Neutrophil (primary cell): ENCODE measurements around the gene REV1.

Experiments
- H3K27ac ChIP-seq: fragments of 200-600 bp; sonication (generic); 2 replicates; pipeline ENCODE4 v1.5.1; 2016; ENCODE audit warnings: mild to moderate bottlenecking, moderate library complexity
- H3K27me3 ChIP-seq: fragments of 200-600 bp; sonication (generic); 2 replicates; pipeline ENCODE4 v1.6.0; 2016; ENCODE audit warnings: mild to moderate bottlenecking
- H3K36me3 ChIP-seq: fragments of 200-600 bp; sonication (generic); 2 replicates; pipeline ENCODE4 v1.5.1; 2017
- H3K4me1 ChIP-seq, 2 experiments: fragments of 200-600 bp in 1 of 2; sonication (generic) in 1 of 2; 1 replicate in 1 of 2; 2 replicates in 1 of 2; pipeline versions ENCODE4 v1.5.1 to v1.6.1; 2013 to 2016; ENCODE audit warnings: low read depth in 1 of 2, low read length in 1 of 2, mild to moderate bottlenecking in 1 of 2, moderate library complexity in 1 of 2; ENCODE audit not compliant: control insufficient read depth in 1 of 2, insufficient read depth in 1 of 2
- H3K4me3 ChIP-seq, 2 experiments: fragments of 200-600 bp in 1 of 2; sonication (generic) in 1 of 2; 1 replicate in 1 of 2; 2 replicates in 1 of 2; pipeline ENCODE4 v1.5.1; 2013 to 2016; ENCODE audit warnings: low read depth in 1 of 2, low read length in 1 of 2, mild to moderate bottlenecking in 1 of 2, moderate library complexity in 1 of 2
- H3K9me3 ChIP-seq: fragments of 200-600 bp; sonication (generic); 2 replicates; pipeline ENCODE4 v1.5.1; 2016
- TF ChIP-seq, protein P1 (sequence below): fragments of 200-600 bp; sonication (generic); IDR thresholded peaks from 2 replicates; pipeline ENCODE4 v1.5.1; 2016; ENCODE audit warnings: antibody characterized with exemption

The REV1 gene

DNA sequence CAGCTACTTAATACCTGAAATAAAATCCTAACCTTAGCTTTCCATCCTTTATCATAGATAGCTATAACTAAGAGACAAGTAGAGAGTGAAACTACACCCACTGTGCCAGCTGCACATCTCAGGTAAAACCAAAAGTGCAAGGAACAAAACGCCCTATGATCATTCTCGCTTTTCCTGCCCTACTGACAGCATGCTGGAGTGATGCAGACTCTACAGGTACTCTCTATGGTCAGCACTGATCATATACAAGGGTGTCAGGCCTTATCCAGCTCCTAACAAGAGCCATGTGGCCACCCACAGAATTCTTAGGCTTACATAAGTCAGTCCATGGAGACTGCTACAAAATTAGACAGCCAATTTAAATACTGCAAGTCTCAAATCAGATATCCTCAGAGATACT is 45.6 kb downstream of the REV1 start:
- Histone ChIP-seq H3K27ac (no peak overlapping the region), H3K4me3 (no peak overlapping the region), H3K27me3 (no peaks in the 10 kb centered on the region), H3K36me3 (peaks cover 36% of the 10 kb centered on the region), H3K9me3 (no peaks in the 10 kb centered on the region), H3K4me1 (no peaks in the 10 kb centered on the region)
- TF ChIP-seq, protein P1, sequence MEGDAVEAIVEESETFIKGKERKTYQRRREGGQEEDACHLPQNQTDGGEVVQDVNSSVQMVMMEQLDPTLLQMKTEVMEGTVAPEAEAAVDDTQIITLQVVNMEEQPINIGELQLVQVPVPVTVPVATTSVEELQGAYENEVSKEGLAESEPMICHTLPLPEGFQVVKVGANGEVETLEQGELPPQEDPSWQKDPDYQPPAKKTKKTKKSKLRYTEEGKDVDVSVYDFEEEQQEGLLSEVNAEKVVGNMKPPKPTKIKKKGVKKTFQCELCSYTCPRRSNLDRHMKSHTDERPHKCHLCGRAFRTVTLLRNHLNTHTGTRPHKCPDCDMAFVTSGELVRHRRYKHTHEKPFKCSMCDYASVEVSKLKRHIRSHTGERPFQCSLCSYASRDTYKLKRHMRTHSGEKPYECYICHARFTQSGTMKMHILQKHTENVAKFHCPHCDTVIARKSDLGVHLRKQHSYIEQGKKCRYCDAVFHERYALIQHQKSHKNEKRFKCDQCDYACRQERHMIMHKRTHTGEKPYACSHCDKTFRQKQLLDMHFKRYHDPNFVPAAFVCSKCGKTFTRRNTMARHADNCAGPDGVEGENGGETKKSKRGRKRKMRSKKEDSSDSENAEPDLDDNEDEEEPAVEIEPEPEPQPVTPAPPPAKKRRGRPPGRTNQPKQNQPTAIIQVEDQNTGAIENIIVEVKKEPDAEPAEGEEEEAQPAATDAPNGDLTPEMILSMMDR = no peak

DNA sequence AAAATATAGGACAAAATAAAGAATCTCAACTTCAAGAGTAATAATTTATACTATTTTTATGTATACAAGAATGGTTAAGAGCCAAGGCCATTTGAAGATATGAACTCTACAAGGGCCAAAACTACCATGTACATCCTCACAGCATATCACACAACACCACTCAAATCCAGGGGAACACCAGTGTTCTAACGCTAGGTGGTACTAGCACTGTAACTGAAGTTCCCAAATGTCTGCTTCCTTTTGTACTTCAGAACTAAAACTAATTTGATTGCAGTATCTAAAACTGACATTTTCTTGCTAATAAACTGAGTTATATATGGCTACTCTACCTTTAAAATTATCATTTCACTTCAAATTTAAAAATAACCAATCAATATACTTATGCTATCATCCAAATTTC is 47.0 kb downstream of the REV1 start:
- no peaks in the 10 kb centered on the region for H3K4me1 ChIP-seq
- H3K27me3 ChIP-seq = no peaks in the 10 kb centered on the region
- H3K4me3 ChIP-seq = no peak overlapping the region
- TF ChIP-seq, protein P1 = no peak
- peaks cover 37% of the 10 kb centered on the region for H3K36me3 ChIP-seq
- no peak overlapping the region for H3K27ac ChIP-seq
- no peaks in the 10 kb centered on the region for H3K9me3 ChIP-seq

DNA sequence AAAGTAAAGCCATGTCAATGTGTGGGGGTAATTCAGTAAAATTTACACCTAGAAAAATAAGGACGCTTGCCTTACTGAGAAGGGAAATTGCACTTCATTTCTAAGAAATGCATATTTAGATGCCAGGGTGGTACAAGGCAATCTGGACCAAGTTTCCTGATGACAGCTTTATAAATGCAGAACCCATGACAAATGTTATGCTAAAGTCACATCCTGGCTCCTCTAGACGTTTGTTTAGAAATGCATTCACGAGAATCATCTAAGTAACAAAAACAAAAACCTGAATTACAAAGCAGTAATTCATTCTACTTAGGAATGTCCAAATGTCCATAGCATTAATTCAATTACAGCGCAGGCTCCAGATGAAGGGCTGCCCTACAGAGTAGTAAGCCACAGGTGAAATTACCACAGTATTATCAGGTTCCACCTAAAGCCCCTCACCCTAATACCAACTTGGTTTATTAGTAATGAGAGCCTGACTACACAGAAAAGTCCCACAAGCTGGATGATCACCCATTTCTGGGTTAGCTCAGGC is 49.8 kb downstream of the REV1 start:
- Histone ChIP-seq H3K27me3 (no peaks in the 10 kb centered on the region), H3K27ac (no peak overlapping the region), H3K4me3 (no peak overlapping the region), H3K4me1 (no peaks in the 10 kb centered on the region), H3K9me3 (no peaks in the 10 kb centered on the region), H3K36me3 (peaks cover 33% of the 10 kb centered on the region)
- TF ChIP-seq, protein P1 = no peak

DNA sequence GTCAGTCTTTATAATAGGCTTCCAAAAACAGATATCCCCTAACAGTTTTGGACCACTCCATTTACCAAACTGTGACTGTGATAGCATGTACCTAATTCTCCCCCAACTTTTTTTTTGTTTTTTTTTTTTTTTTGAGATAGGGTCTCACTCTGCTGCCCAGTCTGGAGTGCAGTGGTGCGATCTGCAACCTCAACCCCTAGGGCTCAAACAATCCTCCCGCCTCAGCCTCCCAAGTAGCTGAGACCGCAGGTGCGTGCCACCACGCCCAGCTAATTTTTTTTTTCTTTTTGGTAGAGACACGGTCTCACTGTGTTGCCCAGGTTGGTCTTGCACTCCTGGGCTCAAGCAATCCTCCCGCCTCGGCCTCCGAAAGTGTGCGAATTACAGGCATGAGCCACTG is 52.9 kb downstream of the REV1 start:
- no peak overlapping the region for H3K27ac ChIP-seq
- no peak overlapping the region for H3K4me3 ChIP-seq
- H3K27me3 ChIP-seq = no peaks in the 10 kb centered on the region
- TF ChIP-seq, protein P1 = no peak
- no peaks in the 10 kb centered on the region for H3K4me1 ChIP-seq
- no peaks in the 10 kb centered on the region for H3K9me3 ChIP-seq
- peaks cover 36% of the 10 kb centered on the region for H3K36me3 ChIP-seq

GRCh38 chr2:99433340-99433739 is 56.5 kb downstream of the REV1 start:
- H3K4me3 ChIP-seq = no peak overlapping the region
- no peak overlapping the region for H3K27ac ChIP-seq
- no peaks in the 10 kb centered on the region for H3K27me3 ChIP-seq
- H3K4me1 ChIP-seq = no peaks in the 10 kb centered on the region
- TF ChIP-seq, protein P1 = no peak
- H3K9me3 ChIP-seq = no peaks in the 10 kb centered on the region
- H3K36me3 ChIP-seq = peaks cover 44% of the 10 kb centered on the region
